ENCODE data around the gene CLIC2.

DNA sequence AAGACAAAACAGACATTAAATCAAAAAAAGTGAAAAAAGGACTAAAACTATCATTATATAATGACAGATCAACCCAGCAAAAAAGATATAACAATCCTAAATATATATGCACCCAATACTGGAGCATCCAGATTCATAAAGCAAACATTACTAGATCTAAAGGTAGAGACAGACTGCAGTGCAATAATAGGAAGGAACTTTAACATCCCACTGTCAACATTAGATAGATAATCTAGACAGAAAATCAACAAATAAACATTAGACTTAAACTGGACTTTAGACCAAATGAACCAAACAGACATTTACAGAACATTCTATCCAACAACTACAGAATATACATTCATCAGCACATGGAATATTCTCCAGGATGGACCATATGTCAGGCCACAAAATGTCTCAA, 40.6 kb downstream of the CLIC2 start:
- TF ChIP-seq, protein P1, sequence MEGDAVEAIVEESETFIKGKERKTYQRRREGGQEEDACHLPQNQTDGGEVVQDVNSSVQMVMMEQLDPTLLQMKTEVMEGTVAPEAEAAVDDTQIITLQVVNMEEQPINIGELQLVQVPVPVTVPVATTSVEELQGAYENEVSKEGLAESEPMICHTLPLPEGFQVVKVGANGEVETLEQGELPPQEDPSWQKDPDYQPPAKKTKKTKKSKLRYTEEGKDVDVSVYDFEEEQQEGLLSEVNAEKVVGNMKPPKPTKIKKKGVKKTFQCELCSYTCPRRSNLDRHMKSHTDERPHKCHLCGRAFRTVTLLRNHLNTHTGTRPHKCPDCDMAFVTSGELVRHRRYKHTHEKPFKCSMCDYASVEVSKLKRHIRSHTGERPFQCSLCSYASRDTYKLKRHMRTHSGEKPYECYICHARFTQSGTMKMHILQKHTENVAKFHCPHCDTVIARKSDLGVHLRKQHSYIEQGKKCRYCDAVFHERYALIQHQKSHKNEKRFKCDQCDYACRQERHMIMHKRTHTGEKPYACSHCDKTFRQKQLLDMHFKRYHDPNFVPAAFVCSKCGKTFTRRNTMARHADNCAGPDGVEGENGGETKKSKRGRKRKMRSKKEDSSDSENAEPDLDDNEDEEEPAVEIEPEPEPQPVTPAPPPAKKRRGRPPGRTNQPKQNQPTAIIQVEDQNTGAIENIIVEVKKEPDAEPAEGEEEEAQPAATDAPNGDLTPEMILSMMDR (IDR thresholded peaks at IDR 0.05 in 2 of 3, conservative IDR thresholded peaks at IDR 0.05 in 1 of 3; ENCODE audit: borderline replicate concordance in 1 of 3, insufficient read depth in 1 of 3, low read depth in 2 of 3, low read length in 2 of 3), result no peak
- no peak for TF ChIP-seq EZH2 (IDR thresholded peaks at IDR 0.05)
- TF ChIP-seq SIN3A (IDR thresholded peaks at IDR 0.05; ENCODE audit: low read depth), result no peak
- TF ChIP-seq CEBPB (IDR thresholded peaks at IDR 0.05; ENCODE audit: low read depth), result no peak
- TF ChIP-seq, protein P2, sequence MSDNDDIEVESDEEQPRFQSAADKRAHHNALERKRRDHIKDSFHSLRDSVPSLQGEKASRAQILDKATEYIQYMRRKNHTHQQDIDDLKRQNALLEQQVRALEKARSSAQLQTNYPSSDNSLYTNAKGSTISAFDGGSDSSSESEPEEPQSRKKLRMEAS (IDR thresholded peaks at IDR 0.05), result no peak
